Testis (tissue), 3 donors: Measurements from ENCODE around the gene DTHD1. TPM values are rescaled to one million over a fixed set of nuclear protein-coding genes. Genes with fewer than 3 reads are reported as not detected.

Source experiments
- DNase-seq: peaks from one replicate; pipeline ENCODE4 v3.0.0-alpha.2; 2019
- H3K27ac ChIP-seq, 2 donors: fragments of 200-600 bp; sonication (generic); one replicate each; pipeline ENCODE4 v1.5.1; 2019
- H3K27me3 ChIP-seq: fragments of 200-600 bp; sonication (generic); one replicate; pipeline ENCODE4 v1.5.1; 2019
- H3K36me3 ChIP-seq: fragments of 200-600 bp; sonication (generic); one replicate; pipeline ENCODE4 v1.5.1; 2017; ENCODE audit warnings: low read depth; ENCODE audit errors: missing control alignments
- H3K4me1 ChIP-seq: fragments of 200-600 bp; sonication (generic); one replicate; pipeline ENCODE4 v1.5.1; 2019
- H3K4me3 ChIP-seq, 2 donors: fragments of 200-600 bp; sonication (generic); one replicate each; pipeline ENCODE4 v1.5.1; 2017 to 2019
- H3K9me3 ChIP-seq: fragments of 200-600 bp; sonication (generic); one replicate; pipeline ENCODE4 v1.5.1; 2017
- CTCF ChIP-seq, 3 experiments: fragments of 450-650 bp in 2 of 3; fragments of 200-600 bp in 1 of 3; sonication (generic) in 1 of 3; IDR thresholded peaks; one replicate each; pipeline ENCODE4 v1.5.1; 2016 to 2019; ENCODE audit warnings: antibody characterized with exemption in 3 of 3, mild to moderate bottlenecking in 2 of 3, moderate library complexity in 1 of 3
- POLR2A ChIP-seq: fragments of 450-650 bp; IDR thresholded peaks from one replicate; pipeline ENCODE4 v1.6.1; 2017; ENCODE audit warnings: antibody characterized with exemption, mild to moderate bottlenecking, moderate library complexity
- whole genome bisulfite sequencing, 2 donors: methylation state at CpG; one replicate each; pipeline ENCODE4 v1.1.5; 2018; 5-methylcytosine and 5-hydroxymethylcytosine counted together
- intact Hi-C: fragments of 100-400 bp; cut with DNase I; formaldehyde crosslinking; loops from one replicate; pipeline ENCODE4 v1.15.1; 2023; ENCODE audit warnings: low total_unique reads
- polyA plus RNA-seq: library from polyadenylated mRNA; stranded (reverse); fragments of 350-450 nt; fragmentation: Illumina TruSeq; extraction: RNeasy Lipid Tissue Mini Kit (QIAGEN cat#74804); gene quantifications from one replicate; pipeline ENCODE4 v1.2.3, GENCODE V29; 2014; ENCODE audit warnings: low read depth, low replicate concordance; ENCODE audit not compliant: insufficient read depth
- total RNA-seq, 2 donors: library from RNA; depleted of rRNA; stranded (reverse); fragments of >200 nt; gene quantifications; one replicate each; pipeline ENCODE4 v1.2.3, GENCODE V29; 2016

Gene DTHD1
- total and polyA plus RNA-seq, 3 donors from 2014 or later, result 1.0 to 5.8 (median 4.3) TPM

DNA sequence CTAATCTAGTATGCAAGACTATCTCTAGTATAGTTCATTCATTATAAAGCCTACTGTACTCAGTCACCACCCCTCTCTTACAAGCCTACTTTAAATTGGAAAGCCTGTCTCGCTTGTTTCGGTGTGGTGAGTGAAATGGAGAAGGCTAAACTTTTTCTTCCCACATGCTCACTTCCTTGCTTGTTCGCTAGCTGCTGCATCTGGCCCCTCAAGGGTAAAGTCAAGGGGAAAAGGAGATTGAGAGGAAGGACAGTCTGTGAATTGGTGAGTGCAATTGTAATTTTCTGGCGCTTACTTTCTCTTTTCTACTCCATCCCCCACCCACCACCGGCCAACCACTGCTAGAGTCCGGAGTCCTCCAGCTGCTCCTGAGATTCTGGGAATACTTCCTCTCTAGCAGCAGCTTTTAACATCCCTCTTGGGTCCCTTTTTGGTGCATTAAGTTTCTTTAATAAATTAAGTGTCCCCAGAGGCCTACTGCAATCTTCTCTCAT is 25.0 kb upstream of the DTHD1 start:
- H3K4me3 ChIP-seq, result no peak overlapping the region
- H3K36me3 ChIP-seq, result no peaks in the 10 kb centered on the region
- 42 to 55% methylated on average over 6 of the region's 6 CpGs for WGBS, 2 donors
- H3K4me1 ChIP-seq, result no peaks in the 10 kb centered on the region
- H3K27me3 ChIP-seq, result no peaks in the 10 kb centered on the region
- no peak for DNase-seq
- TF ChIP-seq POLR2A (no peak), CTCF (IDR thresholded peaks at IDR 0.05) (no peak)
- intact Hi-C loops, result no loop called here
- no peak overlapping the region for H3K27ac ChIP-seq
- H3K9me3 ChIP-seq, result no peaks in the 10 kb centered on the region

GRCh38 chr4:36260731-36261130 is 20.7 kb upstream of the DTHD1 start:
- no peaks in the 10 kb centered on the region for H3K9me3 ChIP-seq
- no peaks in the 10 kb centered on the region for H3K36me3 ChIP-seq
- no peak for DNase-seq
- H3K27ac ChIP-seq, result no peak overlapping the region
- H3K27me3 ChIP-seq, result no peaks in the 10 kb centered on the region
- 92 to 96% methylated on average over 5 of the region's 5 CpGs for WGBS, 2 donors
- intact Hi-C loops, result no loop called here
- H3K4me1 ChIP-seq, result no peaks in the 10 kb centered on the region
- TF ChIP-seq CTCF (IDR thresholded peaks at IDR 0.05) (no peak), POLR2A (no peak)
- no peak overlapping the region for H3K4me3 ChIP-seq

- Histone ChIP-seq H3K27me3 (no peaks in the 10 kb centered on the region), H3K9me3 (no peaks in the 10 kb centered on the region), H3K36me3 (no peaks in the 10 kb centered on the region), H3K27ac (no peak overlapping the region), H3K4me3 (no peak overlapping the region), H3K4me1 (no peaks in the 10 kb centered on the region)
- TF ChIP-seq POLR2A (no peak), CTCF (IDR thresholded peaks at IDR 0.05) (no peak)
- intact Hi-C loops, result no loop called here
- 86 to 94% methylated on average over 2 of the region's 2 CpGs for WGBS, 2 donors
- DNase-seq, result no peak
These were observed 17.1 kb upstream of the DTHD1 start for GRCh38 chr4:36264207-36264826.

- Histone ChIP-seq H3K4me1 (no peaks in the 10 kb centered on the region), H3K4me3 (no peak overlapping the region), H3K9me3 (no peaks in the 10 kb centered on the region), H3K36me3 (no peaks in the 10 kb centered on the region), H3K27me3 (no peaks in the 10 kb centered on the region), H3K27ac (no peak overlapping the region)
- no peak for DNase-seq
- WGBS, 2 donors, result 67 to 68% methylated on average over 2 of the region's 2 CpGs
- TF ChIP-seq POLR2A, result no peak
- no peak for TF ChIP-seq CTCF (IDR thresholded peaks at IDR 0.05)
- intact Hi-C loops, result no loop called here
These were observed 13.7 kb upstream of the DTHD1 start for GRCh38 chr4:36267486-36268268.
